Measurements from ENCODE around the gene CAGE1. TPM values are rescaled to one million over a fixed set of nuclear protein-coding genes. Genes with fewer than 3 reads are reported as not detected.

The CAGE1 gene
- total RNA-seq, 2 experiments from 2014 or later = 0.27 to 1.1 TPM

DNA sequence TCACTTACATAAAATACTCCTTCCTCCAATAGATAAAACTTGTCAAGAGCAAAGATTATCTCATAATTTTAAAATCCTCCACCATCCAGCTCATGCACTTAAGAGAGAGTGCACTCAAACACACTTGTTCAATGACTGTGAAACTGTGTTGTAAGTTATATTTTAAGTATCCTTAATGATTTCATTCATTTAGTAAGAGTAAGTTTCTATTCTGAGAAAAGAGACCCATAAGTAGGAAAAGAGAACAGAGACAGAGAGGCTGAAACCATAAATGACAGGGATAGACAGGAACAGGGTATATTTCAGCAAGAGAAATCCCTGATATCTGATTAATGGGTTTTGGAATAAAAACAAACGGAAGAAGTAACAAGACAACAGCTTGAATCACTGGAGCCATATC, 84.7 kb downstream of the CAGE1 start:
- no peak overlapping the region for H2AFZ ChIP-seq (ENCODE audit: low read length)
- peaks cover 54% of the 10 kb centered on the region for H3K79me2 ChIP-seq (ENCODE audit: insufficient read depth, low read depth, low read length)
- no peak for DNase-seq (ENCODE audit: low spot score)
- ChIA-PET POLR2A (interaction anchor here (1.3 to 1.9 kb wide), 2 partner anchors 8 to 11 kb away, joined by 5 to 9 read pairs; no protein-coding TSS in a partner anchor), CTCF (ENCODE audit: unreplicated experiment) (no interaction called here)
- intact Hi-C loops (cut with micrococcal nuclease; ENCODE audit: unreplicated experiment) = no loop called here
- no peaks in the 10 kb centered on the region for H3K9me2 ChIP-seq (ENCODE audit: insufficient read depth, low read length)
- BruUV-seq (replicated peaks) = no TSS peak
- H3K4me2 ChIP-seq (ENCODE audit: low read length) = no peak overlapping the region
- no peaks in the 10 kb centered on the region for H3K4me1 ChIP-seq (ENCODE audit: insufficient read depth, low read length, poor library complexity, severe bottlenecking)
- TF ChIP-seq, protein P1, sequence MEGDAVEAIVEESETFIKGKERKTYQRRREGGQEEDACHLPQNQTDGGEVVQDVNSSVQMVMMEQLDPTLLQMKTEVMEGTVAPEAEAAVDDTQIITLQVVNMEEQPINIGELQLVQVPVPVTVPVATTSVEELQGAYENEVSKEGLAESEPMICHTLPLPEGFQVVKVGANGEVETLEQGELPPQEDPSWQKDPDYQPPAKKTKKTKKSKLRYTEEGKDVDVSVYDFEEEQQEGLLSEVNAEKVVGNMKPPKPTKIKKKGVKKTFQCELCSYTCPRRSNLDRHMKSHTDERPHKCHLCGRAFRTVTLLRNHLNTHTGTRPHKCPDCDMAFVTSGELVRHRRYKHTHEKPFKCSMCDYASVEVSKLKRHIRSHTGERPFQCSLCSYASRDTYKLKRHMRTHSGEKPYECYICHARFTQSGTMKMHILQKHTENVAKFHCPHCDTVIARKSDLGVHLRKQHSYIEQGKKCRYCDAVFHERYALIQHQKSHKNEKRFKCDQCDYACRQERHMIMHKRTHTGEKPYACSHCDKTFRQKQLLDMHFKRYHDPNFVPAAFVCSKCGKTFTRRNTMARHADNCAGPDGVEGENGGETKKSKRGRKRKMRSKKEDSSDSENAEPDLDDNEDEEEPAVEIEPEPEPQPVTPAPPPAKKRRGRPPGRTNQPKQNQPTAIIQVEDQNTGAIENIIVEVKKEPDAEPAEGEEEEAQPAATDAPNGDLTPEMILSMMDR (conservative IDR thresholded peaks at IDR 0.05; ENCODE audit: low read length) = no peak
- TF ChIP-seq EZH2phosphoT487 (IDR thresholded peaks at IDR 0.05; ENCODE audit: borderline replicate concordance, low read depth, low read length) = no peak
- no peak overlapping the region for H3K4me3 ChIP-seq (ENCODE audit: low read depth, low read length, poor library complexity, severe bottlenecking)
- H3K27ac ChIP-seq (ENCODE audit: low read depth, low read length, poor library complexity, severe bottlenecking) = no peak overlapping the region
- H3K9me3 ChIP-seq (ENCODE audit: low read length) = no peaks in the 10 kb centered on the region
- H3K36me3 ChIP-seq (ENCODE audit: insufficient read depth, low read length) = peaks cover 97% of the 10 kb centered on the region
- peaks cover 4% of the 10 kb centered on the region; the same call in 1 of the 2 replicates for H4K20me1 ChIP-seq (ENCODE audit: insufficient read depth, low read length)

DNA sequence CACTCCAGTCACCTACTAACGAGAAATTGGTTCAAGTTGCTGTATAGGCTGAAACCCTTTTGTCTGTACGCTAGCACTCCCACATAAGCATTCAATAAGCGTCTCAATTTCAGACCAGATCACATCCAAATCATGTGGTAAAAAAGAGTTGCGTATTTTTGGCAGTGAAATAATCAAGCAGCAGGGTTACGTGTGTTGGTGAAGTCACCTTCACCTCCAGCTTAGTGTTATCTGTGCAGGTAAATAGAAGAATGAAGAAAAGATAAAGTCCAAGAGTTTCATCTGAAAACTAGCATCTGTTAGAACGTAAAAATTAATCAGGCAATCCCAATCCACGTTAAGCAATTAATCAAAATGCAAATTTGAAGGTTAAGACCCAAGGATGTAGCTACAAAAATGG, 87.8 kb downstream of the CAGE1 start:
- TSS peak; percentile 7 for BruUV-seq (replicated peaks)
- H2AFZ ChIP-seq (ENCODE audit: low read length) = no peak overlapping the region
- CTCF ChIA-PET (ENCODE audit: unreplicated experiment) = no interaction called here

DNA sequence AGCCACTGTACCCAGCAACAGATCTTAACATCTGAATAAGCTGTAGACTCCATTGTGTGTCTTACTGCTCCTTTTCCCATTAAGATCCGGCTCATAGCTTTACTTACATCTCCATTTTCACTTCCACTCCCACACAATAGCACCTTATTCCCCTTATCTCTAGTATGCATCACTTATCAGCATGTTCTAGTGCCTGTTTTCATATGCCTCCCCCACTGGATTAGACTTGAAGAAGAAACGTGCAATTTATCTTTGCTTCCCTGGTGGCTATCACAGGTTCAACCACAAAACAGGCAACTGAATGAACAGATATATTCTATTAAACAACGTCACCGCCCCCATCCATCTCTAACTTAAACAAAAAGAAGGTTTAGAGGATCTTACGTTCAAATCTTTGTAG, 88.6 kb downstream of the CAGE1 start:
- intact Hi-C loops (cut with micrococcal nuclease; ENCODE audit: unreplicated experiment) = no loop called here
- TF ChIP-seq EZH2phosphoT487 (IDR thresholded peaks at IDR 0.05; ENCODE audit: borderline replicate concordance, low read depth, low read length) = no peak
- TF ChIP-seq, protein P1 (conservative IDR thresholded peaks at IDR 0.05; ENCODE audit: low read length) = no peak
- CTCF ChIA-PET (ENCODE audit: unreplicated experiment) = no interaction called here

More for the DNA sequence above, 87.8 kb downstream of the CAGE1 start:
- POLR2A ChIA-PET = interaction anchor here (1.0 to 1.9 kb wide), 2 partner anchors 16 to 94 kb away, joined by 3 to 4 read pairs; no protein-coding TSS in a partner anchor
- H3K4me3 ChIP-seq (ENCODE audit: low read depth, low read length, poor library complexity, severe bottlenecking) = no peak overlapping the region
- no peaks in the 10 kb centered on the region for H3K4me1 ChIP-seq (ENCODE audit: insufficient read depth, low read length, poor library complexity, severe bottlenecking)
- H3K36me3 ChIP-seq (ENCODE audit: insufficient read depth, low read length) = peaks cover 96% of the 10 kb centered on the region
- H3K9me2 ChIP-seq (ENCODE audit: insufficient read depth, low read length) = no peaks in the 10 kb centered on the region
- H4K20me1 ChIP-seq (ENCODE audit: insufficient read depth, low read length) = peaks cover 4% of the 10 kb centered on the region; the same call in 1 of the 2 replicates
- intact Hi-C loops (cut with micrococcal nuclease; ENCODE audit: unreplicated experiment) = no loop called here
- H3K4me2 ChIP-seq (ENCODE audit: low read length) = no peak overlapping the region
- H3K9me3 ChIP-seq (ENCODE audit: low read length) = no peaks in the 10 kb centered on the region
- DNase-seq (ENCODE audit: low spot score) = no peak
- no peak for TF ChIP-seq EZH2phosphoT487 (IDR thresholded peaks at IDR 0.05; ENCODE audit: borderline replicate concordance, low read depth, low read length)
- TF ChIP-seq, protein P1 (conservative IDR thresholded peaks at IDR 0.05; ENCODE audit: low read length) = no peak
- no peak overlapping the region for H3K27ac ChIP-seq (ENCODE audit: low read depth, low read length, poor library complexity, severe bottlenecking)
- H3K79me2 ChIP-seq (ENCODE audit: insufficient read depth, low read depth, low read length) = peaks cover 24% of the 10 kb centered on the region

More for the DNA sequence above, 88.6 kb downstream of the CAGE1 start:
- H3K4me1 ChIP-seq (ENCODE audit: insufficient read depth, low read length, poor library complexity, severe bottlenecking) = no peaks in the 10 kb centered on the region
- no peaks in the 10 kb centered on the region for H3K9me3 ChIP-seq (ENCODE audit: low read length)
- H3K27ac ChIP-seq (ENCODE audit: low read depth, low read length, poor library complexity, severe bottlenecking) = no peak overlapping the region
- H3K4me3 ChIP-seq (ENCODE audit: low read depth, low read length, poor library complexity, severe bottlenecking) = no peak overlapping the region
- no peak for DNase-seq (ENCODE audit: low spot score)
- peaks cover 4% of the 10 kb centered on the region; the same call in 1 of the 2 replicates for H4K20me1 ChIP-seq (ENCODE audit: insufficient read depth, low read length)
- POLR2A ChIA-PET = interaction anchor here (1.1 to 1.9 kb wide), 4 partner anchors 12 to 23 kb away, joined by 3 to 4 read pairs (median 4); partner anchors contain the start of gene SSR1
- no peak overlapping the region for H2AFZ ChIP-seq (ENCODE audit: low read length)
- peaks cover 19% of the 10 kb centered on the region; the same call in 1 of the 2 replicates for H3K79me2 ChIP-seq (ENCODE audit: insufficient read depth, low read depth, low read length)
- no TSS peak for BruUV-seq (replicated peaks)
- H3K36me3 ChIP-seq (ENCODE audit: insufficient read depth, low read length) = peaks cover 98% of the 10 kb centered on the region
- no peaks in the 10 kb centered on the region for H3K9me2 ChIP-seq (ENCODE audit: insufficient read depth, low read length)
- H3K4me2 ChIP-seq (ENCODE audit: low read length) = no peak overlapping the region

Measured in OCI-LY7 (cell line).